ENCODE measurements around the gene ANXA5. TPM values are rescaled to one million over a fixed set of nuclear protein-coding genes. Genes with fewer than 3 reads are reported as not detected.
"Not testable (repeated sequence)": the region's sequence is repeated elsewhere in the genome, so short reads cannot be mapped to it uniquely, and the experiment has no call there.

ANXA5 gene
- total RNA-seq, 2 donors from 2014 or later, result 106 to 142 TPM

- ATAC-seq (replicated peaks), result no peak
- Mint-ChIP-seq H3K4me1 (no peaks in the 10 kb centered on the region), H3K4me3 (no peak overlapping the region), H3K36me3 (ENCODE audit: low read depth) (peaks cover 91% of the 10 kb centered on the region), H3K27ac (no peak overlapping the region), H3K9me3 (no peaks in the 10 kb centered on the region), H3K27me3 (no peaks in the 10 kb centered on the region)
These were observed 17.5 kb downstream of the ANXA5 start for GRCh38 chr4:121679267-121679666.

GRCh38 chr4:121677524-121677923 is 19.3 kb downstream of the ANXA5 start:
- Mint-ChIP-seq H3K9me3 (no peaks in the 10 kb centered on the region), H3K27ac (no peak overlapping the region), H3K27me3 (no peaks in the 10 kb centered on the region), H3K4me3 (no peak overlapping the region), H3K36me3 (ENCODE audit: low read depth) (peaks cover 91% of the 10 kb centered on the region), H3K4me1 (no peaks in the 10 kb centered on the region)
- ATAC-seq (replicated peaks), result no peak

GRCh38 chr4:121676345-121677075 is 20.3 kb downstream of the ANXA5 start:
- H3K27me3 Mint-ChIP-seq, result no peaks in the 10 kb centered on the region
- H3K4me1 Mint-ChIP-seq, result no peaks in the 10 kb centered on the region
- H3K9me3 Mint-ChIP-seq, result no peaks in the 10 kb centered on the region
- peaks cover 91% of the 10 kb centered on the region for H3K36me3 Mint-ChIP-seq (ENCODE audit: low read depth)
- no peak overlapping the region for H3K27ac Mint-ChIP-seq
- no peak for ATAC-seq (replicated peaks)
- no peak overlapping the region for H3K4me3 Mint-ChIP-seq

- Mint-ChIP-seq H3K36me3 (ENCODE audit: low read depth) (peaks cover 91% of the 10 kb centered on the region), H3K27me3 (no peaks in the 10 kb centered on the region), H3K27ac (no peak overlapping the region), H3K4me1 (no peaks in the 10 kb centered on the region), H3K4me3 (no peak overlapping the region), H3K9me3 (no peaks in the 10 kb centered on the region)
- no peak for ATAC-seq (replicated peaks)
These were observed 21.1 kb downstream of the ANXA5 start for GRCh38 chr4:121675715-121676114.

GRCh38 chr4:121674696-121675095 is 22.1 kb downstream of the ANXA5 start:
- Mint-ChIP-seq H3K27ac (no peak overlapping the region), H3K9me3 (no peaks in the 10 kb centered on the region), H3K4me1 (no peaks in the 10 kb centered on the region), H3K4me3 (no peak overlapping the region), H3K27me3 (no peaks in the 10 kb centered on the region), H3K36me3 (ENCODE audit: low read depth) (peaks cover 91% of the 10 kb centered on the region)
- no peak for ATAC-seq (replicated peaks)

- H3K4me3 Mint-ChIP-seq, result no peak overlapping the region
- no peak for ATAC-seq (replicated peaks)
- H3K9me3 Mint-ChIP-seq, result no peaks in the 10 kb centered on the region
- no peaks in the 10 kb centered on the region for H3K27me3 Mint-ChIP-seq
- H3K27ac Mint-ChIP-seq, result no peak overlapping the region
- peaks cover 91% of the 10 kb centered on the region for H3K36me3 Mint-ChIP-seq (ENCODE audit: low read depth)
- H3K4me1 Mint-ChIP-seq, result no peaks in the 10 kb centered on the region
These were observed 22.6 kb downstream of the ANXA5 start for GRCh38 chr4:121674191-121674590.

GRCh38 chr4:121669163-121669550 is 27.6 kb downstream of the ANXA5 start:
- no peaks in the 10 kb centered on the region for H3K27me3 Mint-ChIP-seq
- H3K9me3 Mint-ChIP-seq, result no peaks in the 10 kb centered on the region
- no peak overlapping the region for H3K4me3 Mint-ChIP-seq
- peaks cover 92% of the 10 kb centered on the region for H3K36me3 Mint-ChIP-seq (ENCODE audit: low read depth)
- no peak overlapping the region for H3K27ac Mint-ChIP-seq
- no peaks in the 10 kb centered on the region for H3K4me1 Mint-ChIP-seq
- no peak for ATAC-seq (replicated peaks)

GRCh38 chr4:121668368-121669162 is 28.2 kb downstream of the ANXA5 start:
- H3K27me3 Mint-ChIP-seq, result no peaks in the 10 kb centered on the region
- no peaks in the 10 kb centered on the region for H3K4me1 Mint-ChIP-seq
- peaks cover 92% of the 10 kb centered on the region for H3K36me3 Mint-ChIP-seq (ENCODE audit: low read depth)
- no peak overlapping the region for H3K27ac Mint-ChIP-seq
- H3K4me3 Mint-ChIP-seq, result no peak overlapping the region
- no peak for ATAC-seq (replicated peaks)
- H3K9me3 Mint-ChIP-seq, result no peaks in the 10 kb centered on the region

- peaks cover 76% of the 10 kb centered on the region for H3K36me3 Mint-ChIP-seq (ENCODE audit: low read depth)
These were observed 30.6 kb downstream of the ANXA5 start for GRCh38 chr4:121666091-121666679.

GRCh38 chr4:121665371-121665770 is 31.4 kb downstream of the ANXA5 start:
- Mint-ChIP-seq H3K27me3 (no peaks in the 10 kb centered on the region), H3K36me3 (ENCODE audit: low read depth) (peaks cover 67% of the 10 kb centered on the region), H3K4me3 (no peak overlapping the region), H3K27ac (no peak overlapping the region), H3K4me1 (no peaks in the 10 kb centered on the region), H3K9me3 (no peaks in the 10 kb centered on the region)
- no peak for ATAC-seq (replicated peaks)

More at GRCh38 chr4:121666091-121666679, 30.6 kb downstream of the ANXA5 start:
- ATAC-seq (replicated peaks), result no peak
- Mint-ChIP-seq H3K27ac (no peak overlapping the region), H3K9me3 (no peaks in the 10 kb centered on the region), H3K4me3 (no peak overlapping the region), H3K4me1 (no peaks in the 10 kb centered on the region), H3K27me3 (no peaks in the 10 kb centered on the region)

- Mint-ChIP-seq H3K4me3 (no peak overlapping the region), H3K27ac (no peak overlapping the region), H3K27me3 (no peaks in the 10 kb centered on the region), H3K36me3 (ENCODE audit: low read depth) (peaks cover 36% of the 10 kb centered on the region), H3K4me1 (no peaks in the 10 kb centered on the region), H3K9me3 (no peaks in the 10 kb centered on the region)
- ATAC-seq (replicated peaks), result no peak
These were observed 34.6 kb downstream of the ANXA5 start for GRCh38 chr4:121662225-121662624.

- ATAC-seq (replicated peaks); H3K27me3 Mint-ChIP-seq; H3K4me1 Mint-ChIP-seq; H3K27ac Mint-ChIP-seq; H3K9me3 Mint-ChIP-seq; H3K4me3 Mint-ChIP-seq: not testable (repeated sequence)
- H3K36me3 Mint-ChIP-seq (ENCODE audit: low read depth), result peaks cover 20% of the 10 kb centered on the region
These were observed 36.4 kb downstream of the ANXA5 start for GRCh38 chr4:121660175-121660933.

GRCh38 chr4:121658125-121658524 is 38.7 kb downstream of the ANXA5 start:
- H3K9me3 Mint-ChIP-seq, result no peaks in the 10 kb centered on the region
- H3K27ac Mint-ChIP-seq, result no peak overlapping the region
- peaks cover 3% of the 10 kb centered on the region for H3K36me3 Mint-ChIP-seq (ENCODE audit: low read depth)
- no peaks in the 10 kb centered on the region for H3K4me1 Mint-ChIP-seq
- no peaks in the 10 kb centered on the region for H3K27me3 Mint-ChIP-seq
- no peak overlapping the region for H3K4me3 Mint-ChIP-seq
- no peak for ATAC-seq (replicated peaks)

GRCh38 chr4:121656269-121656641 is 40.5 kb downstream of the ANXA5 start:
- Mint-ChIP-seq H3K4me1 (no peaks in the 10 kb centered on the region), H3K9me3 (no peaks in the 10 kb centered on the region), H3K36me3 (ENCODE audit: low read depth) (no peaks in the 10 kb centered on the region), H3K27me3 (no peaks in the 10 kb centered on the region), H3K4me3 (no peak overlapping the region), H3K27ac (no peak overlapping the region)
- ATAC-seq (replicated peaks), result no peak
